ENCODE results near the gene AS3MT.
"Not testable (repeated sequence)": the region's sequence is repeated elsewhere in the genome, so short reads cannot be mapped to it uniquely, and the experiment has no call there.

The AS3MT gene

DNA sequence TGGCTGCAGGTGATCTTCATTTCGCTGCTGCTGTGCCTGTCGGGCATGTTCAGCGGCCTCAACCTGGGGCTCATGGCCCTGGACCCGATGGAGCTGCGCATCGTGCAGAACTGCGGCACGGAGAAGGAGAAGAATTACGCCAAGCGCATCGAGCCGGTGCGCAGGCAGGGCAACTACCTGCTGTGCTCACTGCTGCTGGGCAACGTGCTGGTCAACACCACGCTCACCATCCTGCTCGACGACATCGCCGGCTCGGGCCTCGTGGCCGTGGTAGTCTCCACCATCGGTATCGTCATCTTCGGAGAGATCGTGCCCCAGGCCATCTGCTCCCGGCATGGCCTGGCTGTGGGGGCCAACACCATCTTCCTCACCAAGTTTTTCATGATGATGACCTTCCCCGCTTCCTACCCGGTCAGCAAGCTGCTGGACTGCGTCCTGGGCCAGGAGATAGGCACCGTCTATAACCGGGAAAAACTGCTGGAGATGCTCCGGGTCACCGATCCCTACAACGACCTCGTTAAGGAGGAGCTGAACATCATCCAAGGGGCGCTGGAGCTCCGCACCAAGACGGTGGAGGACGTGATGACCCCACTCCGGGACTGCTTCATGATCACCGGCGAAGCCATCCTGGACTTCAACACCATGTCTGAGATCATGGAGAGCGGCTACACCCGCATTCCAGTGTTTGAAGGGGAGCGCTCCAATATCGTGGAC, 50.1 kb downstream of the AS3MT start:
- no peak for DNase-seq (ENCODE audit: low spot score)

DNA sequence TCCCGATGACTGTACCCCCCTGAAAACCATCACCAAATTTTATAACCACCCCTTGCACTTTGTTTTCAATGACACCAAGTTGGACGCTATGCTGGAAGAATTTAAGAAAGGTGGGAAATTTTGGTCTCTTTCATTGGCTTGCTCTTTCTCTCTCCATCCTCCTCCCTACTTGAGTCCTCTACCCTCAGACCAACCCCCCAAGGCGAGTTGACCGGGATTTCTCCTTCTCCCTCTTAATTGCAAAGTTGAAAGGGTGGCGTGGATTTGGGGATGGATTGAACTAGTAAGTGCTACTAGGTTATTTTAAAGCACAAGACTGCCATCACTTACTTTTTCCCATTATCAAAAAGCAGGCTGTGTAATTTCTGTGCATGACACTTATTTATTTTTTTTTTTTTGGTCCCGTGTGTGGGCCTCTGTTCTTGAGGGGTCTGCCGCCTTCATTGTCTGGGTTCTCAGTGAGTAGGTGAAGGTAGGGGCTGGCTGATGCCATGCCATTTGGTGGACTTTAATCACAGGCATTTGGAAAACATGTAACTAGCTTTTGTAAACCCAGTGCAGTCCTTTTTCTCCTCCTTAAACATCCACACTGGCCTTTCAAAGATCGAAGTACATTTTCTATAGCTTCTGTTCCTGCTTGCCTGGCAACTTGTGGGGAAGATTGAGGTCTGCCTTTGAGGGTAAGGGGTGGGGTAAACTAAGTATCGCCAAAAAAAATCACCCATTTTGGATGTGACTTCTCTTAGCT, 50.9 kb downstream of the AS3MT start:
- DNase-seq (ENCODE audit: low spot score) = no peak

GRCh38 chr10:102923601-102924000, 54.3 kb downstream of the AS3MT start:
- DNase-seq (ENCODE audit: low spot score) = no peak

GRCh38 chr10:102926842-102927241, 57.6 kb downstream of the AS3MT start:
- no peak for DNase-seq (ENCODE audit: low spot score)

DNA sequence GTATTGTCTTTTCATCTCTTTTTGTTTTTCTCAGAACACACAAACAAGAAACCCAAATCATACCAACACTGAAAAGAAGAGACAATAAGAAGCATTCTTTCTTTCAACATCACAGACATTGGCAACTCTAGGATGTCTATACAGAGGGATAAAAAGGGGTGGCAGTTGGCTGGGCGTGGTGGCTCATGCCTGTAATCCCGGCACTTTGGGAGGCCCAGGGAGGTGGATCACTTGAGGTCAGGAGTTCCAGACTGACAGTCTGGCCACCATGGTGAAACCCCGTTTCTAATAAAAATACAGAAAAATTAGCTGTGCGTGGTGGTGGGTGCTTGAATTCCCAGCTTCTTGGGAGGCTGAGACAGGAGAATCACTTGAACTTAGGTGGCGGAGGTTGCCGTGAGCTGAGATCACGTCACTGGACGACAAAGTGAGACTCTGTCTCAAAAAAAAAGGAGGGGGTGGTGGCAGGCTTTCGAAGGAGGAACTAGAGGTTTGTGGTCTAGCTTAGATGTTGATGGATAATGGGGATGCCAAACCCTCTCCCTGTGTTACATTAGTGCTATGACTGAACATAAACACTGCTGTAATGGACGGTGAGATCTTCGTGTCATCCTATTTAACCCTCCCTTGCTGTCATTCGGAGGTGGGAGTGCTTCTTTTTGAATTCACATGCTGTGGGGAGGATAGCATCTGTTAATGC, 58.2 kb downstream of the AS3MT start:
- DNase-seq (ENCODE audit: low spot score) = no peak

- DNase-seq (ENCODE audit: low spot score) = not testable (repeated sequence)
Observed at GRCh38 chr10:102928442-102928841, 59.2 kb downstream of the AS3MT start.

GRCh38 chr10:102930720-102931119, 61.5 kb downstream of the AS3MT start:
- DNase-seq (ENCODE audit: low spot score) = no peak

DNA sequence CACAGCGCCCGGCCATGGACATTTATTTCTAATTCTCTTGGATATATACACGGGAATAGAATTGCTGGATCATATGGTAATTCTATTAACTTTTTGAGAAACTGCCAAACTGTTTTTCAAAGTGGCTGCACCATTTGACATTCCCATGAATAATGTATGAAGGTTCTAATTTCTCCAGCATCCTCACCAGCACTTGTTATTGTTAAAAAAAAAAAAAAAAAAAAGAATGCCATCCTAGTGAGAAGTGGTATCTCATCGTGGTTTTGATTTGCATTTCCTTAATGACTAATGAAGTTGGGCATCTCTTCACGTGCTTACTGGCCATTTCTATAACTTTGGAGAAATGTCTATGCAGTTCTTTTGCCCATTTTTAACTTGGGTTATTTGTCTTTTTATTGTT, 62.4 kb downstream of the AS3MT start:
- no peak for DNase-seq (ENCODE audit: low spot score)

GRCh38 chr10:102935505-102935904, 66.2 kb downstream of the AS3MT start:
- DNase-seq (ENCODE audit: low spot score) = no peak

DNA sequence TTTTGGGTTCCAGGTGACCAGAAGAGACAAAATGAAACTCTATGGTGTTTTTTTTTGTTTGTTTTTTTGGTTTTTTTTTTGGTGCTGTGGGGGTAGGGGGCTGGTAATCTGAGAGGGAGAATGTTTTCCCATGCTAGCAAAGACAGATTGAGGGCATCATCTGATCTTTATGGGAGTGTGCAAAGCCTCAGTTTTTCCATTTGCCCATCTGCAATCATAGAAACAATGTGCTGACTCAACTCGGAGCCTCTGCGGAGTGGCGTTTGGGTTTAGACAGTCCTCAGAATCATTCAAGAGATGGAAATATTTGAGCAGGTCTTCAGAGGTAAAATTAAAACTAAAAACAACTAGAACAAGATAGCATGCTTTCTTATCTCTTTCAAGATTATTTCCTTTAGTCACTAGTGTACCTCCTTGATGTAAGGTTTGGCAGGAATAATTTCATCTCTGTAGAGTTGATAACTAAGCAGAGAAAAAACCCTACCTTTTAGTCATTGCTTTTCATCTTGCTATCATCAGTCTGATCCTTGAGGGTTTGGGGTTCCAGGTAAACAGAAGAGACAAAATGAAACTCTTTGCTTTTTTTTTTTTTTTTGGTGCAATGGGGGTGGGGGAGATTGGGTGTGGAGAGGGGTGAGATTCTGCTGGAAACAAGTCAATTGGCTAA, 66.8 kb downstream of the AS3MT start:
- DNase-seq (ENCODE audit: low spot score) = no peak

DNA sequence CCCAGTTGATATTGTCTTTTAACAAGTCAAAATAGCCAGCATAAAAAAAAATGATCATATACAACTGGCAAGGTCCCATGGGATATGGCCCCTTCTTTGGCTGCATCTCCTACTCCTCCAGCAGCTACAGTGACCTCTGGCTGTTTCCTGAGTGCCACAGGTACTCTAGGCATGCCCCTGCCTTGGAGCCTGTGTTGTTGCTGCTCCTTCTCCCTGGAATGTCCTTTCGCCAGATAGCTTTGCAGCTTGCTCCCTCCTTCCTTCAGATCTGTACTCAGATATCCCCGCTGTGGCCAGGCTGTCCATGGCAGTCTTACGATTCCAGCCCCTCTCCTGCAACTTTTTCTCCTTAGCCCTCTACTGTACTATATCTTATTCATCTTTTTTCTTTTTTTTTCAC, 72.1 kb downstream of the AS3MT start:
- no peak for DNase-seq (ENCODE audit: low spot score)

DNA sequence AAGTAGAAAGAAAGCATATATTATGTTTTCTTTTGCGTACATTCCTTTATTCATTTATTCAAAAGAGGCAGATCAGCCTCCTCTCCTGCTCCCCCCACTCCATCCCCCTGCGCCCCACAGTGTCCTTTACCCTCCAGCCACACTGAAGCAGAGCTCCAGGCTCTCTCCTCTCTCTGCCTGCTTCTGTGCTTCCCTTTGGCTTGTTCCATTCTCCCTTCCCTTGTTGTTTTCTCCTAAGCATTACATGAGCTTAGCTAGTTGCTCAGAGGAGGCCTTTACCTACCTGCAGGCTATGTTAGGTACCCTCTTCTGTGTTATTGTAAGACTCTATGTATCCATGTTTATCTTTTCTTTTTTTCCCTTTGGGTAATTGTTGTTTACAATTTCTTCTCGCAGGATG, 76.2 kb downstream of the AS3MT start:
- DNase-seq (ENCODE audit: low spot score) = no peak

DNA sequence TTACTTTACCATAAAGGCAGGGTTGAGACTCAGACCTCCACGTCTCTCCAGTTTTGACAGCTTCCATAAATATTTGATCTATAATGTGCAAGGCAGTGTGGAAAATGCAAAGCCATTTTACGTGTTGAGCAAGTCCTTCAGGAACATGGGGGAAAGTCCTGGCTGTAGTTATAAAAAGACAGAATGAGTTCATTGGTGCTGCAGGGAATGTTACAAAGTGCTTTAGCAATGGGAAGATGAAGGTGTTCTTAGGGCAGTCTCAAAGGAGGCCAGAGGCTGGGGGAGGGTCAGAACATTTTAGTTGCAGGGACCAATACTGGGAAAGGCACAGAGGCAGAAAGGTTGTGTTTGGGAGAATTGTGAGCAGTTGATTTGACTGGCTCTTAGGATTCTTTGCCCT, 76.7 kb downstream of the AS3MT start:
- no peak for DNase-seq (ENCODE audit: low spot score)

- no peak for DNase-seq (ENCODE audit: low spot score)
Observed at GRCh38 chr10:102946992-102947391, 77.7 kb downstream of the AS3MT start.

DNA sequence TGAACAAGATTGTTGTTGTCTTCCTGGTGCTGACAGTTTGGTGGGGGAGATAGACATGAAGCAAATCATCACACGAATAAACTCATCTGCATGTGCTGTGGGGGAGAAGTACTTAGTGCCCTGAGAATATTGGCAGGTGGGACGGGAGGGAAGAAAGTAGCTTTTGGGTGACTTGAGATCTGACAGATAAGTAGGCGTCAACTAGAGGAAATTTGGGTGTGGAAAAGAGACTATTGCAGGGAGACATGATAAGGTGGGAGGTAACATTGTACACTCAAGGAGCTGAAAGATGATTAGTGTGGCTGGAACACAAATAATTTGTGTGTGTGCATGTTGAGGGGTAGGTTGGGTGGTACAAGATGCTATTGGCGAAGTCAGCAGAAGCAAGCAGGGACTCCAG, 78.9 kb downstream of the AS3MT start:
- DNase-seq (ENCODE audit: low spot score) = no peak

GRCh38 chr10:102948786-102949185, 79.5 kb downstream of the AS3MT start:
- DNase-seq (ENCODE audit: low spot score) = no peak

- DNase-seq (ENCODE audit: low spot score) = no peak
Observed at GRCh38 chr10:102949916-102950315, 80.6 kb downstream of the AS3MT start.

- no peak for DNase-seq (ENCODE audit: low spot score)
Observed at GRCh38 chr10:102951316-102951715, 82.0 kb downstream of the AS3MT start.
